ENCODE results near the gene SERPINB2.
"Not testable (repeated sequence)": the region's sequence is repeated elsewhere in the genome, so short reads cannot be mapped to it uniquely, and the experiment has no call there.

The SERPINB2 gene

DNA sequence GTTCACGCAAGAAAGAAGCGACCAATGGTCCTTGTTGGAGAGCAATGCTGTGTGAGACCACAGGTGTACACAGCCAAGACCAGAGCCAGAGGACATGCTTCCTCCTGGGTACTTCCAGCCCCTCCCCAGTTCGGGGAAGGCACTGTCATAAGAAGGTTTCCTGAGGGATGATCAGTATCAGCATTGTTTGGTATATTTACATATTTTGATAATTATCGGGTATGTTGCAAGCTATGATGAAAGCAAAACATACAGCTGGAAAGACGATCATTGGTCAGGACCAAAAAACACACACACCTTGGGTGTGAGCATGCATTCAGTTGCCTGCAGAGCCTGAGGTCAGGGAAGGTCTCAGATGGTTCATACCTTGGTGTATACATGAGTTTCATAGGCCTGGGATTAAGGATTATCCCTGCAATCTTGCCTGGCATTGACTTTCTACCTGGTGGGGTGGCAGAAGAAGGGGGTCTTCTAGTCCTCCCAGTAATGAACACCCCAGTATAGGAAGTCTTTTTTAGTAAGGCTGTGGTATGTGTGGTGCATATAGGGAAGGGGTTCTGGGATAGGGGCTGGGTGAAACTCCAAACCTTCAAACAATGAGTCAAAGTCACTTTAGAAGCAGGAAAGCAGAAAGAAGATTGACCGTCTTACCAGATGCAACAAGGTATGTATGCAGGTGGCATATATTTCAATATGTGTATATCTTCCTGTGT lies 2.9 kb downstream of the SERPINB2 start:
- no peak for DNase-seq

DNA sequence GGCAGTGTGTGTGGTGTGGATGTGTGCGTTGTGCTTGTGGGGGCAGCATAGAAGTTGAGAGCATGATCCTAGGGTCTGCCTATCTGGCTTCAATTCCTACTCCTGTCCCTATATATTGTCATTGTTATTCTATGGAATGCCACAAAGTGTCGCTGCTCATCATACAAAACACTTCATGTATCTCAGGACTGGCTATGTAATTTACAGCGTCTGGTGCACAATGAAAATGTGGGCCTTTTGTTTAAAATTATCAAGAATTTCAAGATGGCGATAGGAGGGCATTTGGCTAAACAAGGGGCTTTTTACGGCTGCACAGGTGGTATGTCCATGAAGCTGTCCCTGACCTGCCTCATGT lies 3.4 kb downstream of the SERPINB2 start:
- DNase-seq: no peak

DNA sequence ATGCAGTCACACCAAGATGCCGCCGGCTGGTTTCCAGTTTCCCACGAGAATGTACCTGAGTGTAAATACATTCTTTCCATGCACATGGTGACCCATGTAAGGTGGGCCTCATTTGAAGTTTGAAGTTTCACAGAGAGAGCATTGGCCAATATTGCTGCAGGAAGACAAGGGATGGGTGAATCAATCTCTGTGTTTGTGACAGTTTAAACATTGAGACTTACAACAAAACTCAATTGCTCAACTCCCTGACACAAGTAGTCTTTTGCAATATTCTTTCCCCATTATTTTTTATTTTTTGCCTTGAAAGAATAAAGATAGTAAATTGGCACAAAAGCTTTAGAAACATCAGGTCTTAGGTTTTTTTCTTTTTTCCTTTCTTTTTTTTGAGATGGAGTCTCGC lies 5.1 kb downstream of the SERPINB2 start:
- no peak for DNase-seq

DNA sequence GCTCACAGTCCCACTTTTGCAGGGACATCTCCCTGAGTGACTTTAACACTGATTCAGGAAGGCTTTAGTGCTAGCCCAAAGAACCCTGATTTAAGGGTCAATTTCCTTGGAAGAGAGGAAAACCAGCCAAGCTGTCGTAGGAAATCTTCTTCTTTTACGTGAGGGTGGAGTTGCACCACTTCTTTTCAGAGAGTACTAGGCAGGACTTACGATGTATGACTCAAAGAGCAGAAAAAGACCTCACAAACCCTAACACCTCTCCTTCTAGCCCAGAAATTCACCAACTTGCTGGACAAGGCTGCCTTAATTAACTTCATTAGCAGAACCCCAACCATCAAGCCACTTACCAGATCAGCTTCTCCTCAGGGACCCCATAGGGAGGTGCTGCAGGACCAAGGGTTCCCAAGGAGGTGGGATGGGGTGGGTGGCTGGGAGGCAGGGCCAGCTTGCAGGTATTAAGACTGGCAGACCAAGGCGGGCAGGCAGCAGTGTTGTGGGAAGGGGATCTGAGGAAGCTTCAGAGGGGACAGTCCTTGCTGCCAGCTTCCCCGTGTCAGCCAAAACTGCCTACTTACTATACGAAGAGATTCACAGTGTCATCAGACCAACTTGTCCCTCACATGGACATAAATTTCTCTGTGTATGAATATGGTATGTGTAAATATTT lies 6.7 kb downstream of the SERPINB2 start:
- DNase-seq: no peak

DNA sequence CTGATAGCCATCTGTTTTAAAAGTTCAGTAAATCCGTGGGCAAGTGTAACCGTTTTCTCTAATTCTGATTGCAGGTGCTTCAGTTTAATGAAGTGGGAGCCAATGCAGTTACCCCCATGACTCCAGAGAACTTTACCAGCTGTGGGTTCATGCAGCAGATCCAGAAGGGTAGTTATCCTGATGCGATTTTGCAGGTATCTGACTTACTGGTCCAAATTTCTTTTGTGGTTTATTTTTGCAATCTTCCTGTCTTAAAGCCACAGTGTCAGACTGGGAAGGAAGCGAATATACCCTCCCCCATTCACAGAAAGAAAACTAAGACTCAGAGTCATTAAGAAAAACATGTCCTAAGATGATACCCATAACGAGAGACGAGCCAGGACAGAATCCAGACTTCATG lies 7.7 kb downstream of the SERPINB2 start:
- no peak for DNase-seq

DNA sequence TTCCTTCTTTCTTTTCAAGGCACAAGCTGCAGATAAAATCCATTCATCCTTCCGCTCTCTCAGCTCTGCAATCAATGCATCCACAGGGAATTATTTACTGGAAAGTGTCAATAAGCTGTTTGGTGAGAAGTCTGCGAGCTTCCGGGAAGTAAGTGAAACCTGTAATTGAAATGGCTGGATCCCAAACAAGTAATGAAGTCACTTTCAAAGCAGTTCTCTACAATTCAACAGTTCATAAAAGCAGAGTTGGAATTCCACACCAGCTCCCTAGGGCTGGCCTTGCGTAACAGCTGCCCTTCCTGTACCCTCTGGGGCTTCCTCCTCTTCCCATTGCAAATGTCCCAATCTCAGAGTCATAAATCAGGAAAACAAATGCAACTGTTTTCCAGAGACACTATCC lies 9.6 kb downstream of the SERPINB2 start:
- DNase-seq: no peak

DNA sequence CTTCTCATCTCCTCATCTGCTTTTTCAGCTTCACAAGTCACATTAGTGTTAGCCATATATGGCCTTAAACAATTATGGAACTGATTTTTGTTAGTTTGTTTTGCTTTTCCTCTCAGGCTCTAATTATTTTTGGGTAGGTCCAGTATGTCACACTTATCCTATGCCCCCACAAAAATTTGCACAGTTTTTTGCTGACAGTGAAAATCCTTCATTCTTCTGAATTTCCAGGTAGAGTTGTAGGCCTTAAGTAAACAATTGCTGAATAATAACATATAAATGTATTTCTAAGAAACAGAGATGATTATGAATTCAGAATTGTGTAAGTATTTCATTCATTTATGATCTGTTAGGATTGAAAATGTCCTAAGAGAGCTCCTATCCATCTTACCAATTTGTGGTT lies 11.7 kb downstream of the SERPINB2 start:
- no peak for DNase-seq

DNA sequence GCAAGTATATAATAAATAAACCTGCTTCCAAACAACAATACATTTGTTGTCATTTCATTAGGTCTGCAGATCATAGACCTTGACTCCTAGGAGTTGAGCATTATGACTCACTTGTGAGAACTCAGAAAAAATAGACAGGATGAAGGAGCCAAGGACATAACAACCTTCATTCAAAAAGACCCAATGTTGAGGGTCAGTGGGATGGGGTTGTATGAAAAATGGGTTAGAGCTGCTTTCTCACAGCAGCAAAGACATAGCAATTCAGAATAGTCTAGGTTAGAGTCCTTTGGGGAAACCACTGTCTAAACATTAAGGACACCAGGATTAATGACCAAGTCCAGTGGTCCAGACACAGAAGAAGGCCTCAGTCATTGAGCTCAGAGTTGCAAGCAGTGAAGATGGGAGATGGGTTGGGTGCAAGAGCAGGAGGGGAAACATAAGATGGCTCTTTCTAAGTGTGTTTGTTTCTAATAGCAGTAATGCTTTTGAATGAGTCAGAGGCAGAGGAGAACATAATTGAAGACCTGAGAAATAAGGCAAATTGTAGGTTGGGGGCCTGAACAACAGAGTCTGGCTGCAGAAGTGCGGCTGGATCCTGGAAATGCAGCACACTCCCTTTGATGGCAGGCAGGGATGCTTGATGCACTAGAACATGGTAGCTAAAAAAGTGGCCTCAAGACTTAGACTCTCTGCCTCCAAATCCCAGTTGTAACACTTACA lies 16.5 kb downstream of the SERPINB2 start:
- DNase-seq: no peak

DNA sequence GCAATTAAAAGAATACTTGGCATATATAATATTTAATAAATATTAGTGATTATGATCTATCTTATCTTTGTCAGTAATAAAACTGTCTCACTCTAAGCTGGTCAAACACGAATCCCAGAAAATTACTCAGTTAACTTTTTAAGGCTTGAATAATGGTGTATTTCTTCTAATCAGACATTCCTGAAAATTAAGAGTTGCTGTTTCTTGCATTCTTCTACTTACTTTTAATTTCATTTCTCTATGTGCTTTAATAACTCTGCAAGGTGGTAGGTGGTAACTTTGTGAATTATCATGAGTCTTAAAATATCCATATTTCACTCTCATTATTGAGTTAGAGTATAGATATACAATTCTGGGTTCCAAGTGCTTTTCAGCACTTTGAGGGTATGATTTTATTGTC lies 17.2 kb downstream of the SERPINB2 start:
- DNase-seq: no peak

DNA sequence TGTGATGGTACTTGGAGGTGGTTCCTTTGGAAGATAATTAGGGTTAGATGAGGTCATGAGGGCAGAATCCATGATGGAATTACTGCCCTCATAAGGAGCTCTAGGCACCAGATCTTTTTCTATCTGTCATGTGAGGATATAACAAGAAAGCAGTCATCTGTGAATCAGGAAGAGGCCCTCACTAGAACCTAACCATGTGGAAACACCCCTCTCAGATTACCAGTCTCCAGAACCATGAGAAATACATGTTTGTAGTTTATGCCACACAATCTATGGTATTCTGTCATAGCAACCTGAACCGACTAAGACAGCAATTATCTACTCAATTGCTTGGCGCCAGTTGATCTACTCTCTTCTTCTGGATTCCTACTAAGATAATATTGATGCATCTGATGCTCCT lies 17.9 kb downstream of the SERPINB2 start:
- no peak for DNase-seq

DNA sequence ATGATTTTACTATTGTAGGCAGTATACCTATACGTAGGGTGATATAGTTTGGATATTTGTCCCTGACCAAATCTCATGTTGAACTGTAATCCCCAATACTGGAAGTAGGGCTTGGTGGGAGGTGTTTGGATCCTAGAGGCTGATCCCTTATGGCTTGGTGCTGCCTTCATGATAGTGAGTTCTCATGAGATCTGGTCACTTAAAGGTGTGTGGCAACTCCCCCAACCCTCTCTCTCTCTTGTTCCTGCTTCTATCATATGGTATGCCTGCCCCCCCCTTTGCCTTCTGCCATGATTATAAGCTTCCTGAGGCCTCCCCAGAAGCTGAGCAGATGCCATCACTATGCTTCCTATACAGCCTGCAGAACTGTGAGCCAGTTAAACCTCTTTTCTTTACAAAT lies 18.6 kb downstream of the SERPINB2 start:
- no peak for DNase-seq

DNA sequence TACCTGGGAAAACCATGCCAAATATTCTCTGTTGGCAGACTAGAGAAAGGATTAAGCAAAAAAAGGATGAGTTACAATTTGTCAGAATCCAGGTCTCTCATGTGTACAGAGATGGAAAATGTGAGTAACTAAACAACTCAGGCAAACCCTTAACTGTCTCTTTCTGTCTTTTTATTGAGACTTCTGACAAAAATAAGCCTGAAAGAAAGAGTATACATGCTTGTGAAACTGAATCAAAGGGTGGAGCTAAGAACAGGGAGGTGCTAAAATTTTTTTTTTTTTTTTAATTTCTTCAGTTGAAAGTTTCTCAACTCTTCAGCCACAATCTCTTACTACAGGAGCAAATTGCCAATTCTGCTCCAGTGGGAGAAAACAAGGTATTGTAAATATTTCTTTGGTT lies 20.2 kb downstream of the SERPINB2 start, which contains the start of gene SERPINB10:
TSS of gene SERPINB10 (plus strand) at position 295 of the 400 bp plus-strand sequence. CDS start 7,553 bp downstream, outside the sequence.
- no peak for DNase-seq

DNA sequence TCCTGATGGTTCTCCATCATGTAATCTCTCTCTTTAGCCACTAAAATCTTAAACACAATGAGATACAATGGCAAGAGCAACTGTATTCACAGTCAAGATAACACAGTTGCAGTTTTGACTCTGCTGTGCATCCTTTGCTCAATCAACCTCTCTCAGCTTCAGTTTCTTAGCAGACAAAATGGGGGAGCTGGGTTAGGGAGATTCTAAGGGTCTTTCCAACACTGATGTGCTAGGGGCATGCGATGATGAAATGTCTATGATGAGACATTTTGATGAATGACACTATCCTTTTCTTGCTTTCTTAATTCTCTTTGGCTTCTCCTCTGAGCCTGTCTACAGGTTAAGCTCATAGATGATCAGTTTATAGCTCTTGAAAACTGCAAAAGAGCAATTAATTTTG lies 21.4 kb downstream of the SERPINB2 start:
- DNase-seq: no peak

DNA sequence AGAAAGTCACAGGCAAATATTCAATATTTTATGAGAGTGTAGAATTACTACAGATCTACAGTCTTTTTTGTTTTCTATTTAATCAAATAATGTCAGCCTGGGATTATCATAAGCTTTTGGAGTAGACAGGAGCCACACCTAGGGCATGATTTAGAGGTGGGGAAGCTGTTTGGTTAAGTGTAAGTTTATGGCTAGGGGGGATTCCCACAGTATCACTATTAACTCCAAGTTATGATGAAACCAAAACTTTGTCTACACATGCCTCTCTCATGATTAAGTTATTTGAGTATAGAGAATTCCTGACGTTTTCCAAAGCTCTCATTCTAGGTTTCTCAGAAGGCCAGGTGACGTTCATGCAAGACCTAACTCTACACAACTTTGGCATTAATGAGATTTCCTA lies 22.4 kb downstream of the SERPINB2 start:
- DNase-seq: no peak

DNA sequence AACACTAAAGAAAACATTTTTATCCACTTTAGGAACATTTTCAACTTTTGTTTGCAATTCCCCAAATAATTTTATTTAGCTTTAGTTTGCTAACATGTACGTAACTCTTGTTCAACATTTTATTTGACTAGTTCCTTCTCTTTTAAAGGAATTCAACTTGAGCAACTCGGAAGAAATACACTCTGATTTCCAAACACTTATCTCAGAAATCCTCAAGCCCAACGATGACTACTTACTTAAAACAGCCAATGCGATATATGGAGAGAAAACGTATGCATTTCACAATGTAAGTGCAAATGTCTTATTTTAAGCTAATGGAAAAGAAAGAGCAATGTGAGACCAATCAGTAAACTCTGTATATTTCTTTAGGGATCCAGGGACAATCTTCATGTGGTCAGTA lies 30.3 kb downstream of the SERPINB2 start:
- DNase-seq: no peak

DNA sequence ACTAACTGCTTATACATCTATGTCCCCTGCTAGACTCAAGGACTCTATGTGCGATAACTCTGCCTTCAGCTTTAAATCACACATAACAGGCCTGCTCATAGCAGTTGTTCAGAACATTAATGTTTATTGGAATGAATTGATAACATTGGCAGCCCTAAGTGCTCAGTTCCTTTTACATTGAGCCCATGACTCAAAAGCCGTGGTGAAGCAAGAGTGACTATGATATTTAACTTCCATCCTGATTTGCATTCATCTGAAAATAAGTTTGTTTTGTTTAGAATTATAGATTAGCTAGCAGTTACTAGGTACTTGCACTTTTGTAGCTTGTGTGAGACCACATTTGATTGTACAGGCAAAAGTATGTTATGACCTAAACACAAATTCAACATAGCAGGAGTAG lies 34.5 kb downstream of the SERPINB2 start:
- DNase-seq: no peak

DNA sequence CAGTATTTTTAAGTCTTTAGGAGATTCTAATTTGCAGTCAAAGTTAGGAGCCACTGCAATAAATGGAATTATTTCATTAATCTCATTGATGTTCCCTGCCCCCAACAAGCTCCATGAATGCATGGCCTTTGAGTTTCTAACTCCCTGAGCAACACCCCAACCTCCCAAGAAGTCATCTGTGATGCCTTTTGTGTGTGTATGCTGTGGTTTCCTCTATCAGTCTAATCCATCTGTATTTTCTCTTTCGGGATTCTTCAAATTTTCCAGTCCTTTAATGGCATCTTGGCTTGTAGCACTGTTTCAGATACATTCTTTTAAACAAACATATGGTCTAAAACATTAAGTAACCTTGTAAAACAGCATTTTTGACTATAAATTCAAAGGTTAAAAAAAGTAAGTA lies 37.0 kb downstream of the SERPINB2 start:
- DNase-seq: no peak

DNA sequence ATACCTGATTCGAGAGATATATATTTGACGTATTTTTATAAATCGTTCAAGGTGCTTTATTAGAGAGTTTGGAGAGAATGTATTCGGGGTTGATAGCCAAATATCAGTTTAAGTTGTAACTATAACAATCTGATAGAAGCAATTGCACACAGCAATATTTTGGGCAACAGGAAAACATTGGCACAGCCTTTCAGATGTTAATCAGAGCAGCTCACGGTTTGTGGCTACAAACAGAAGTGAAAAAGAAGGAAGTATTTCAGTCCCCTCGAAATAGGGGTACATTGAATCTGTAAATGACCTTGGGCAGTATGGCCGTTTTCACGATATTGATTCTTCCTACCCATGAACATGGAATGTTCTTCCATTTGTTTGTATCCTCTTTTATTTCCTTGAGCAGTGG lies 40.8 kb downstream of the SERPINB2 start:
- DNase-seq: no peak

DNA sequence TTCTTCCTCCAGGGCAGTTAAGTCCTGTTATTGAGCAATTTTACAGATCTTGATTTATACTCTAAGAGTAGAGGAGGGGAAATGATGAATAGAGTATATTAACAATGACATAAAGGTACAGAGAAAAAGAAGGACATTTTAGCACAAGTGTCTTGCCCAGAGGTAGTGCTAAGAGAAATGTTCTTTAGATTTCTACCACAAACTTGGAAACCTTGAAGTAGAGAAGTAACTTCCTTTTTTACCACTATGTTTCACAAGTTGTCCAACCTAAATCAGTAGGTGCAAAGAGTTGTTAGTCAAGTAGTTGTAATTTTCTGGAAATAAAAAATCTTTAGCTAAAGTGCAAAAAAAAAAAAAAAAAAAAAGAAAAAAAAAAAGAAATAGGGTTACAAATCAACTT lies 41.9 kb downstream of the SERPINB2 start:
- DNase-seq: not testable (repeated sequence)

DNA sequence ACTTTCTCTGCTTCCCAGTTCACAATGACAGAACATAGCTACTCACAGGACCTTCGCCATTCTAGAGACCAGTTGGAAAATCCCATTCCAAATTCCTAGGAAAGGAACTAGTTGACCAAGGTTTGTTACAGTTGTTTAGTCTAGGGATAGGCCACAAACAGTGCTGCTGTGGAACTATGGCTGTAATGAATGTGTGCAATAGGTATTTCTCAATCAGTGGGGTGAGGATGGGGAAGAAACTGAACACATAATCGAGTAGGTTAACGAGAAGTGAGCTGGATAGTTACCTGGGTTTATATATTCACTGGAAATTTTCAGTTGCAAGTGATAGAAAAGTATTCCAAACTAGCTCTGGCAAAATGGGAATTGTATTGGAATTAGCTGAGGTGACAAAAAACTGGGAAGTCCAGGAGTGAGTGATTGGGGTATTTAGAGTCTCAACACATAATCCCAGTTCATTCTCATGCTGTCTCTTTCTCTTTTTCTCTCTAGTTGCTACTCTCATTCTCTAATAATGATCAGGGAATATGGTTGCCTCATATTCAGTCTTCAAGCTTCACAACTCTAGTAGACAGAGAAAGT lies 43.4 kb downstream of the SERPINB2 start:
- no peak for DNase-seq

DNA sequence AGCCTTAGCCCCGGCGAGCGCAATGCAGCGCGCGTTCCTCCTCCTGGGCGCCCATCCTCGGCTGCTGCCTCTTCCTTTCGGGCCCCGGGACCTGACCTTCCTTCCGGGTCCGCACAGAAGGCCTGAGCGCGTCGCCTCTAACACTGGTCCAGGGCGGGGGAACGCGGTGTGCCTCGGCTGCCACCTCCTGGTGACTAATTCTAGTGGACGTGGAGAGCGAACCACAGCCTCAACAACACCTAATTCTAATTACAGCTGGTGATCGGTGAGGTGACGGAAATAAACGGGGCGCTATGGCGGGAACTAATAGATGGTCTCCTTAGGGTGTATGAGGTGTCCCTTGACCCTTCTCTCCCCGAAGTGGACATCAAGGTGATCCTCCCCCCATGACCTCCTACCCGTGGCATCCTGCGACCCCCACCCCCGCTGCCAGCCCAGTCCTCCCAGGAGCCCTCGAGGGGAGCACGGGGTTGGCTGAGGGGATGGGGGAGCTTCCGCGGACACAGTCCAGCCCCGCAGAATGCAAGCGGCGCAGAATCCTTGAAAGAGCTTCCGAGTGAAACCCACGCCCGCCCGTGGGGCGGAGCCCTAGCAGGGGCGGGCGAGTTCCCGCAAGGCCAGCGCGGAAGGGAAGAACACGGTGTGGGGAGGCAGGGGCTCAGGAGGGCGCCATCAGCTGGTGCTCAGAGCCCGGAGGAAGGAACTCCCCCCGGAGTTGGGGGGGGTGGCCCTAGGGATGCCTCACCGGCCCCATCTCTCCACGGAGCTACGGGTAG lies 48.8 kb downstream of the SERPINB2 start:
- peak; percentile 41 to 60 for DNase-seq

DNA sequence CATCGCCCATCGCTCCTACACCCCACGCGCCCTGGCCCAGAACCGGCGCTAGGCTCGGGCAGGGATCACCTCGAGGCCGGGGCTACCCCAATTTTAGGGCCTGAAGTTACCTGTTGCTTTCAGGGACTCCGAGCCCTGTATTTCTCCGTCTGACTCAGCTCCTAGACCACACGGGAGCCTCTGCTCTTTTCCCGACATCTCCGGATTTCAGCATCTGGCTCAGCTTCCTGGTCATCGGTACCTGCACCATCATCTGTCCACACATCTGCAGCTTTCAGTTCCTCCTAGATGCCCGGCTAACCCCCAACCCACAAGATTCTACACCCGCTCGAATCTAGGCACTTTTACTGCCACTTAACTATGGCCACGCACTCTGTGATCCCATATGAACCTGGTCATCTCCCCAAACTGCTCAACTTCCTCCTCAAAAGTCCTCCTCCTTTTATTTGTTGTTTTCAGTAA lies 49.5 kb downstream of the SERPINB2 start:
- no peak for DNase-seq

DNA sequence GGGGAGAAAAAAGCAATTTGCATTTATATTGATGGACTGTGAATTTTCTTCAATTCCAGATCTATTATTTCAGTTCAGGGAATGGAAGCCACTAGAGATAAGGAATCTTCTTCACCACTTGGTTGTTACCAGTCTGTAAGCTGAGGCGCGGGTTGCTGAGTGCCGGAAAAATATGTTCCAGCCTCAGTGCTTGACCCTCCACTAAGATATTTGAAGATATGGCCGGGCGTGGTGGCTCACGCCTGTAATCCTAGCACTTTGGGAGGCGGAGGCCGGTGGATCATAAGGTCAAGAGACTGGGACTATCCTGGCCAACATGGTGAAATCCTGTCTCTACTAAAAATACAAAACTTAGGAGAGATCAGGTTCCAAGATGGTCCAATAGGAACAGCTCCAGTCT lies 52.5 kb downstream of the SERPINB2 start:
- DNase-seq: no peak

Data from stimulated activated CD4-positive, alpha-beta T cell treated with anti-CD3 and anti-CD28 coated beads, Interleukin-2, amount 100 ng/mL, for 48 hours (primary cell).